MM.1S (cell line): ENCODE results near the gene TMEM187.
"Not testable (repeated sequence)": the region's sequence is repeated elsewhere in the genome, so short reads cannot be mapped to it uniquely, and the experiment has no call there.

ENCODE experiments used
- DNase-seq: peaks from one replicate; pipeline ENCODE4 v3.0.0-alpha.2; 2015
- H2AFZ ChIP-seq: fragments of 300-600 bp; sonication (generic); 2 replicates; pipeline ENCODE4 v1.6.0; 2016; ENCODE audit warnings: antibody characterized with exemption, low read length
- H3F3A ChIP-seq: fragments of 300-600 bp; sonication (generic); 2 replicates; pipeline ENCODE4 v1.6.1; 2016; ENCODE audit warnings: mild to moderate bottlenecking, antibody characterized with exemption, low read length, moderate library complexity, mixed read lengths; ENCODE audit not compliant: insufficient read depth
- H3K27ac ChIP-seq: fragments of 300-600 bp; sonication (generic); 2 replicates; pipeline ENCODE4 v1.5.1; 2016; ENCODE audit warnings: mild to moderate bottlenecking, low read length
- H3K27me3 ChIP-seq: fragments of 300-600 bp; sonication (generic); replicated peaks from 2 replicates; pipeline ENCODE4 v1.6.0; 2016; ENCODE audit warnings: low read length; ENCODE audit not compliant: insufficient read depth
- H3K36me3 ChIP-seq: fragments of 300-600 bp; sonication (generic); replicated peaks from 2 replicates; pipeline ENCODE4 v1.6.1; 2016; ENCODE audit warnings: mild to moderate bottlenecking, low read length, mixed read lengths; ENCODE audit not compliant: insufficient read depth
- H3K4me1 ChIP-seq: fragments of 300-600 bp; sonication (generic); 2 replicates; pipeline ENCODE4 v1.6.1; 2016; ENCODE audit warnings: low read length, mixed read lengths
- H3K4me2 ChIP-seq: fragments of 300-600 bp; sonication (generic); 2 replicates; pipeline ENCODE4 v1.6.0; 2016; ENCODE audit warnings: low read depth, low read length
- H3K4me3 ChIP-seq: fragments of 300-600 bp; sonication (generic); 2 replicates; pipeline ENCODE4 v1.5.1; 2016; ENCODE audit warnings: low read length, mixed read lengths
- H3K79me2 ChIP-seq: fragments of 300-600 bp; sonication (generic); 2 replicates; pipeline ENCODE4 v1.6.1; 2016; ENCODE audit warnings: mixed run types, low read length, mixed read lengths
- H3K9ac ChIP-seq: fragments of 300-600 bp; sonication (generic); 2 replicates; pipeline ENCODE4 v1.6.1; 2016; ENCODE audit warnings: low read length, mixed read lengths
- H3K9me2 ChIP-seq: fragments of 300-600 bp; sonication (generic); replicated peaks from 2 replicates; pipeline ENCODE4 v1.6.1; 2016; ENCODE audit warnings: mild to moderate bottlenecking, low read length, mixed read lengths; ENCODE audit not compliant: insufficient read depth
- H3K9me3 ChIP-seq: fragments of 300-600 bp; sonication (generic); replicated peaks from 2 replicates; pipeline ENCODE4 v1.6.1; 2016; ENCODE audit warnings: mild to moderate bottlenecking, low read length, mixed read lengths; ENCODE audit not compliant: insufficient read depth
- H4K20me1 ChIP-seq: fragments of 300-600 bp; sonication (generic); 2 replicates; pipeline ENCODE4 v1.6.1; 2016; ENCODE audit warnings: mild to moderate bottlenecking, low read length, moderate library complexity, mixed read lengths; ENCODE audit not compliant: insufficient read depth
- EZH2 ChIP-seq: fragments of 300-600 bp; sonication (generic); optimal IDR thresholded peaks from 2 replicates; pipeline ENCODE3; 2017; ENCODE audit warnings: low read depth, mild to moderate bottlenecking, antibody characterized with exemption, low read length, mixed read lengths
- EZH2phosphoT487 ChIP-seq: fragments of 300-600 bp; sonication (generic); IDR thresholded peaks from 2 replicates; pipeline ENCODE4 v1.6.1; 2018; ENCODE audit warnings: antibody characterized with exemption, low read length
- TF ChIP-seq, protein P1 (sequence below): fragments of 300-600 bp; sonication (generic); IDR thresholded peaks from 2 replicates; pipeline ENCODE4 v1.5.1; 2016; ENCODE audit warnings: antibody characterized with exemption, low read length, mixed read lengths

The TMEM187 gene

DNA sequence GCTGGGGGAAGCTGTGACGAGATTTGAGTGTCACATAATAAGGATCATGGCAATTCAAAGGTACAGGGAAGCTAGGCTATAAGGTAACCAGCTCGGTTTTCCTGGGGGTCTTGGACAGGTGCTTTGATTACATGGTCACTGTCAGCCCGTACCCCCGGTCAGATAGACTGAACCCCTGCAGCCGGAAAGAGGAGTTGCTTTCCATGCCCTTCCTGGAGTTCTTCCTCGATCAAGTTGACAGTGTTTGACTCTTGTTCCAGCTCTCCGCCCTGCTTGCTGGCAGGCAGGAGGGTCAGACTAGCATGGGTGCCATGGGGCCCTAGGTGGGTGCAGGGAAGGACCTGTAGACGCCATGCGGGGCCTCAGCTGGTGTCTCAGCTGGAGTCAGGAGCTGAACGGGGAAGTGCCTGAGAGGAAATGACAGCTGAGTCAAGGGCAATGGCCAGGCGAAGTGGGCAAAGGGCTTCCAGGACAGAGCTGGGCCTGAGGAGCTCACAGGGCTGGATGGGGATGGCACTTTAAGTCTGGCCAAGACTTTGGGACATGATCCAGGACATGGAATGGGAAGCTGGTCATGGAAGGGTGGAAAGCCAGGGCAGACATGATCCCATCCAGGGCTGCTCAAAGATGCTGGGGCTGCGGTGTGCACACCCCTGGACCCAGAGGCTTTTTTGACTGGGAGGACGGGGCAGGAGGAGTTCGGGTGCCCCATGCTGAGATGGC lies 1.6 kb downstream of the TMEM187 start:
- peaks cover 33% of the 10 kb centered on the region for H3K79me2 ChIP-seq
- no peak for DNase-seq
- H3K4me2 ChIP-seq, result peak overlapping the region; percentile 82; the same call in 1 of the 2 replicates
- H2AFZ ChIP-seq, result no peak overlapping the region
- H3K9me3 ChIP-seq, result no peaks in the 10 kb centered on the region
- H3K4me1 ChIP-seq, result peaks cover 5% of the 10 kb centered on the region; the same call in 1 of the 2 replicates
- H3F3A ChIP-seq, result peaks cover 26% of the 10 kb centered on the region
- no peaks in the 10 kb centered on the region for H3K36me3 ChIP-seq
- TF ChIP-seq, protein P1, sequence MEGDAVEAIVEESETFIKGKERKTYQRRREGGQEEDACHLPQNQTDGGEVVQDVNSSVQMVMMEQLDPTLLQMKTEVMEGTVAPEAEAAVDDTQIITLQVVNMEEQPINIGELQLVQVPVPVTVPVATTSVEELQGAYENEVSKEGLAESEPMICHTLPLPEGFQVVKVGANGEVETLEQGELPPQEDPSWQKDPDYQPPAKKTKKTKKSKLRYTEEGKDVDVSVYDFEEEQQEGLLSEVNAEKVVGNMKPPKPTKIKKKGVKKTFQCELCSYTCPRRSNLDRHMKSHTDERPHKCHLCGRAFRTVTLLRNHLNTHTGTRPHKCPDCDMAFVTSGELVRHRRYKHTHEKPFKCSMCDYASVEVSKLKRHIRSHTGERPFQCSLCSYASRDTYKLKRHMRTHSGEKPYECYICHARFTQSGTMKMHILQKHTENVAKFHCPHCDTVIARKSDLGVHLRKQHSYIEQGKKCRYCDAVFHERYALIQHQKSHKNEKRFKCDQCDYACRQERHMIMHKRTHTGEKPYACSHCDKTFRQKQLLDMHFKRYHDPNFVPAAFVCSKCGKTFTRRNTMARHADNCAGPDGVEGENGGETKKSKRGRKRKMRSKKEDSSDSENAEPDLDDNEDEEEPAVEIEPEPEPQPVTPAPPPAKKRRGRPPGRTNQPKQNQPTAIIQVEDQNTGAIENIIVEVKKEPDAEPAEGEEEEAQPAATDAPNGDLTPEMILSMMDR, result no peak
- TF ChIP-seq EZH2, result no peak
- no peak for TF ChIP-seq EZH2phosphoT487
- no peaks in the 10 kb centered on the region for H3K27me3 ChIP-seq
- H3K27ac ChIP-seq, result no peak overlapping the region
- no peak overlapping the region for H3K4me3 ChIP-seq
- no peaks in the 10 kb centered on the region for H4K20me1 ChIP-seq
- no peak overlapping the region for H3K9ac ChIP-seq
- H3K9me2 ChIP-seq, result no peaks in the 10 kb centered on the region

GRCh38 chrX:153974726-153975286 lies 2.3 kb downstream of the TMEM187 start:
- H3K36me3 ChIP-seq, result no peaks in the 10 kb centered on the region
- no peaks in the 10 kb centered on the region for H4K20me1 ChIP-seq
- H2AFZ ChIP-seq, result no peak overlapping the region
- no peaks in the 10 kb centered on the region for H3K27me3 ChIP-seq
- no peak for DNase-seq
- peaks cover 19% of the 10 kb centered on the region; the same call in 1 of the 2 replicates for H3F3A ChIP-seq
- H3K27ac ChIP-seq, result no peak overlapping the region
- no peak overlapping the region for H3K9ac ChIP-seq
- no peak overlapping the region for H3K4me2 ChIP-seq
- H3K4me3 ChIP-seq, result no peak overlapping the region
- peaks cover 5% of the 10 kb centered on the region; the same call in 1 of the 2 replicates for H3K4me1 ChIP-seq
- H3K9me3 ChIP-seq, result no peaks in the 10 kb centered on the region
- H3K79me2 ChIP-seq, result peaks cover 27% of the 10 kb centered on the region
- H3K9me2 ChIP-seq, result no peaks in the 10 kb centered on the region
- TF ChIP-seq EZH2phosphoT487 (no peak), EZH2 (no peak)
- TF ChIP-seq, protein P1, result no peak

GRCh38 chrX:153980394-153980793 lies 7.8 kb downstream of the TMEM187 start:
- H3K36me3 ChIP-seq, H3K79me2 ChIP-seq, H3K9me3 ChIP-seq, H2AFZ ChIP-seq, H3K9ac ChIP-seq, H3K27me3 ChIP-seq, H4K20me1 ChIP-seq, H3K9me2 ChIP-seq, H3K4me3 ChIP-seq: not testable (repeated sequence)
- Histone ChIP-seq H3F3A (peaks cover 26% of the 10 kb centered on the region), H3K4me1 (peaks cover 38% of the 10 kb centered on the region), H3K27ac (peak overlapping the region; percentile 81; the same call in 1 of the 2 replicates), H3K4me2 (peak overlapping the region; percentile 37; the same call in 1 of the 2 replicates)
- peak; percentile 61 for DNase-seq

DNA sequence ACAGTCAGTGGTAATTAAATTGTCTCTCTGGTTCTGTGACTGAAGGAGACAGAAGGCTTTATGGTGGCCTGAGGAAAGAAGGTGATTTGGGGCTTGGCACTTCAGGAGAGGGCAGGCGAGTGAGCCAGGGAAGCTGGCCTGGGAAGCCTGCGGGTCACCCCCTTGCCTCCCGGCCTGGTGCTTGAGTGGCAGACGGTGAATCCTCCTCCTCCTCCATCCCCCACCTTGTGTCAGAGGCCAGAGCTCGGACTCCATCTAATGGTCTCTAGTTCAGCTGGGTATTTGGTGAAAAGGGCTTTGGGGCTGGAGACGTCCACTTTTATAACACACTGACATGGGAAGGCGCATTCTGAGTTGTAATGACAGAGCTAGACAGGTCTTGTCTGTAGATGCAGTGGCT lies 8.7 kb downstream of the TMEM187 start:
- Histone ChIP-seq H3K9ac (no peak overlapping the region), H3K79me2 (no peaks in the 10 kb centered on the region), H3K4me2 (peak overlapping the region; percentile 26), H3K9me3 (no peaks in the 10 kb centered on the region), H4K20me1 (no peaks in the 10 kb centered on the region), H2AFZ (no peak overlapping the region), H3F3A (peaks cover 26% of the 10 kb centered on the region), H3K36me3 (no peaks in the 10 kb centered on the region), H3K4me1 (peaks cover 39% of the 10 kb centered on the region), H3K4me3 (no peak overlapping the region), H3K9me2 (no peaks in the 10 kb centered on the region), H3K27me3 (no peaks in the 10 kb centered on the region), H3K27ac (peak overlapping the region; percentile 81)
- no peak for TF ChIP-seq EZH2
- no peak for TF ChIP-seq EZH2phosphoT487
- TF ChIP-seq, protein P1, result no peak
- no peak for DNase-seq
